T-helper 2 cell treated with Interferon-gamma antibody and Interleukin-4, amounts not matched to agents 100 ng/mL and 5 ng/mL, for 36 hours (primary cell): ENCODE results near the gene VSTM2L. TPM values are rescaled to one million over a fixed set of nuclear protein-coding genes. Genes with fewer than 3 reads are reported as not detected.

Experiments used
- intact Hi-C: fragments of 100-400 bp; cut with micrococcal nuclease; formaldehyde crosslinking; loops from one replicate; pipeline ENCODE4 v1.15.1; 2023
- total RNA-seq: library from RNA; stranded (reverse); gene quantifications from 2 replicates; pipeline ENCODE4 v1.2.3, GENCODE V29; 2022

Gene VSTM2L
- total RNA-seq, 1 donor from 2014 or later, result not detected

GRCh38 chr20:37899105-37900045, 3.6 kb upstream of the VSTM2L start:
- intact Hi-C loops, result no loop called here

GRCh38 chr20:37901240-37901639, 1.7 kb upstream of the VSTM2L start:
- intact Hi-C loops, result no loop called here

DNA sequence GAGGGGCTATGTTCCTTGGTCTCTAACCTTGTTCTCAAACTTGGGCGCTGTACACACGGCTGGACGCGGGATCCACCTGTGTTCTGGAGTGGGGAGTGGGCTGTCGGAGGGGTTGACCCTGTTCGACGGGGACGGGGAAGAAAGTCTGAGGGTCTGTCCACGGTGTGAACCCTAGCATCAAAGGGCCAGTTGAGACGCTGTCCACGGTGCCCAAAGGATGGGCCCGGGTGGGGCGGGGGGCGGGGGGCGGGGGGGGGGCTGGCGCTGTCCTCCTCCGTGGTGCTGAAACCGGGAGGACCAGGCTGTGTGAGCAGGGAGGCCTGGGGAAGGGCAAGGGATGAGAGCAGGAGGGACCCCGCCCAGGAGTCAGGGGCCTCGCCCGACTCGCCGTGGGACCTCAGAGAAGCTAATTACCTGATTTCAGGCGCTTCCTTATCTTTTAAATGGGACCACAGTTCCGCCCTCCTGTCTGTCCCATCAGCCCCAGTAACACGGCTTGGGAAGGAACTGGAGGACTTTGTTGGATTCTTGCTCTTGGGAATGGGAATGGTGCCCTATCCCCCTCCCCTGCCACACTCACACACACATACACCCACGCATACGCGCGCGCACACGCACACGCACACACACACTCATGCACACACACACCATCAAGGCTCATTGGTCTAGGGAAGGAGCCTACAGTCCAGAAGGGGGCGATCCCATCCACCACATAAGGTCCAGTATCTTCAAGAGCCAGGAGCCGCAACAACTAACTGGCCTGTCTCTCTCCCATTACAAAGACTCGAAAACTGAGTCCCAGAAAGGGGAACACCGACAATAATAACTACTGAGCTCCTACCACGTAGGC, 1.0 kb upstream of the VSTM2L start:
- intact Hi-C loops, result no loop called here

GRCh38 chr20:37903317-37904007, 535 bp downstream of the VSTM2L start:
- intact Hi-C loops, result no loop called here

DNA sequence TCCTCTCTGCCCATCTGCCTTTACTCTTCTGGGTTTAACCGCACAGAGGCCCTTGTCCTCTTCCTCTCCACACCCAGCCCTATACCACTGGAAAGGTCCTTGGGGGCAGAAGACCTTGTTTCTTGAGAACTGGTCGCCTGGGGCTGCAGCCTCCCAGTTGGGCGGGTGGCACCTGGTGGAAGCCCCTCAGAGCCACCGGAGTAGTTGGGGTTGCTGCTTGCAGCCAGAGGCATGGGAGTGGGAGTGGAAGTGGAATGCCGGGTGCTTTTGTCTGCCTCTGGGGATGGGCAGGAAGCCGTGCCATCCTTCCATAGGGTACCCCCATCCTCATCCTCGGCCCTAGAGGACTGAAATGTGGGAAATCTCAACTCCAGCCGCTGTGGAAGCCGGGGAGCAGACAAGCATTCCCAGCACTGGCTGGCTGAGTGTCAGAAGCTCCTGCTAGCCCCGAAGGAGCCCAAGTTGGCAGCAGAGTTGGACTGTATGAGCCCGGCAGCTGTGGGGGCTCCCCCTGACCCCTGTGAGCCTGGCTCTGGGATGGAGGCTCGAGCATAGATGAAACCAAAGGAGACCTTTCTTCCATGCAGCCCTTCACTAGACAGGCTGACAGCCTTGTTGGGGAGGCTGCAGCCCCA, 1.2 kb downstream of the VSTM2L start:
- intact Hi-C loops, result no loop called here

DNA sequence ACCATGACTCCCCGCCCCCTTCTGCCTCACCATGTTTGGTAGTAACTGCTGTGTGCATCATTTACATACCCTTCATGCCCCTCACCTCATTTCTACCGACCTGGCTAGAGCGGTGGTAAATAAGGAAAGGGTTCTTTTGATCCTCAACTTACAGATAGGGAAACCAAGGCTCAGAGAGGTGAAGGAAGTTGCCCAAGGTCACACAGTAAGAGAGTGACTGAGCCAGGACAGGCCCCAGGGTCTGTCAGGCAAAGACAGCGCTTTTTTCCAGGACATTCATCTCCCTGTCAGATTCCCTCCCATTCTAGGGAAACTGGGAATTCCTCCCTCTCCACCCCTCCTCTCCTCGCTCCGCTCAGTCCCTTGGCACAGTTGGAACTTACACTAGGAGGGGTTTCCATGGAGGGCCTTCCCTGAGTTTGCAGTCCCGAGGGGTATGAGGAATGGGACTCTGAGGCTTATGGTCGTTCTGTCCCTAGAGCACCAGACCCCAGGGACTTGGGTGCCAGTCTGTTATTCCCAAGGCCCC, 2.0 kb downstream of the VSTM2L start:
- intact Hi-C loops, result no loop called here

GRCh38 chr20:37905671-37906613, 3.0 kb downstream of the VSTM2L start:
- intact Hi-C loops, result no loop called here

- intact Hi-C loops, result no loop called here
Measured at GRCh38 chr20:37907330-37907676, 4.4 kb downstream of the VSTM2L start.

- intact Hi-C loops, result no loop called here
Measured at GRCh38 chr20:37907677-37908401, 4.9 kb downstream of the VSTM2L start.

DNA sequence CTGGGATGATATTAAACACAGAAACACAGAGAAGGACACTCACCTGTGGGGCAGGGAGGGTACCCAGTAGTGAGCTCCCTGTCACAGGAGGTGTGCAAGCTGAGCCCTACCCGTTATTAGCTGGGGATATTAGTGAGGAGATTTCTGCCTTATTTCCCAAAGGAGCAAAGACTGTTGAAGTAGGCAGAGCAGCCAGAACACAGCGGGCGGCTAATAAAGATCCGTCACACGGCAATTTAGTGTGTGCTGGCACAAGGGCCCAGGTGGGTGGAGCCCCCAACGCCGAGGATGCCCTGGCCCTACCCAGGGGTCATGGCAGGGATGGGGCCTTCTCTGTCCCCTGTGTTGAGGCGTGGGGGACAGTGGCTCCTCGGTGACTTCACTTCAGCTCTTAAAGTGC, 8.3 kb downstream of the VSTM2L start:
- intact Hi-C loops, result no loop called here

- intact Hi-C loops, result no loop called here
Measured at GRCh38 chr20:37911838-37912281, 8.9 kb downstream of the VSTM2L start.

DNA sequence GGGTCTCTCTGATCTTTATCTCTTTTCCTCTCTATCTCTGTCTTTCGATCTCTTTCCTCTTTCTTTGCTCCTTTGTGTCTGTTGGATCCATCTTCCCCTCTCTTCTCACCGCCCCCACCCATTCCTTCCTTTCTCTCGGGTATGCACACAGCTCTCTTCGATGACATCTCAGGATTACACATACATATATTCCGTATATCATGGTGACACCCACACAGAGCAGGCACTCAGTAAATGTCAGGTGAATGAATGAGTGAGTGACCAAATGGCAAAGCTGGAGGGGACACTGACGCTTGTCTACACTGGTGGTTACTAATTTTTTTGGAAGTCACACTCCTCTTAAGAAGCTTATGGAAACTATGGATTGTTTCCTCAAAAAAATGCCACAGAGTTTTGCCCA, 9.9 kb downstream of the VSTM2L start:
- intact Hi-C loops, result no loop called here

- intact Hi-C loops, result no loop called here
Measured at GRCh38 chr20:37913567-37914366, 10.8 kb downstream of the VSTM2L start.

GRCh38 chr20:37914367-37914671, 11.4 kb downstream of the VSTM2L start:
- intact Hi-C loops, result no loop called here

- intact Hi-C loops, result no loop called here
Measured at GRCh38 chr20:37914672-37915433, 11.9 kb downstream of the VSTM2L start.

DNA sequence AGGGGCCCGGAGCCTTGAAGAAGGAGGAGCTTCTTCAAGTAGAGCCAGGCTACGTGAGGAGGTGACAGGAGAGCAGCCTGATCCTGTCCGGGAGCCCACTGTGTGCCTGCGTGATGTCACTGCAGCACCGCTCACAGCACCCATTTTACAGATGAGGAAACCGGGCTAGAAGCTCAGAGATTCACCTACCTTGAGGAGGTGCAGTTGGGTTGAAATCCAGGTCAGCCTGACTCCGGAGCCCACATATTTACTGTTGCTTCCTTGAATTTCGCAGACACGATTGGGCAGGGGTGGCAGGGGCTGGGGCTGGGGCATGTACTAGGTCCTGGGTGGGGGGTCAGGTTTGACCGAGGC, 12.5 kb downstream of the VSTM2L start:
- intact Hi-C loops, result no loop called here

GRCh38 chr20:37915800-37916570, 13.1 kb downstream of the VSTM2L start:
- intact Hi-C loops, result no loop called here
